Neural cell (in vitro differentiated cells): ENCODE results near the gene RAC3. TPM values are rescaled to one million over a fixed set of nuclear protein-coding genes. Genes with fewer than 3 reads are reported as not detected.

ENCODE experiments used
- H2AFZ ChIP-seq: fragments of 200-600, 300-800 bp; sonication (generic), shearing (Covaris generic); 2 replicates; pipeline ENCODE4 v1.6.0; 2014; ENCODE audit warnings: low read depth, mild to moderate bottlenecking, antibody characterized with exemption, low read length, moderate library complexity
- H3F3A ChIP-seq: fragments of 200-600 bp; shearing (Covaris generic); 2 replicates; pipeline ENCODE4 v1.6.1; 2016; ENCODE audit warnings: mild to moderate bottlenecking, moderate library complexity, mixed read lengths, antibody characterized with exemption, low read length; ENCODE audit not compliant: insufficient read depth, poor library complexity, severe bottlenecking
- H3K27ac ChIP-seq: fragments of 200-600, 300-800 bp; sonication (generic), shearing (Covaris generic); 2 replicates; pipeline ENCODE4 v1.5.1; 2014; ENCODE audit warnings: mild to moderate bottlenecking, low read length, moderate library complexity
- H3K27me3 ChIP-seq: fragments of 300-800, 200-600 bp; sonication (generic), shearing (Covaris generic); 2 replicates; pipeline ENCODE4 v1.6.0; 2014; ENCODE audit warnings: mild to moderate bottlenecking, low read depth, low read length, moderate library complexity; ENCODE audit not compliant: insufficient read depth
- H3K36me3 ChIP-seq: fragments of 300-800, 200-600 bp; sonication (generic), shearing (Covaris generic); 2 replicates; pipeline ENCODE4 v1.5.1; 2014; ENCODE audit warnings: mild to moderate bottlenecking, antibody characterized with exemption, low read length, moderate library complexity; ENCODE audit not compliant: insufficient read depth
- H3K4me2 ChIP-seq: fragments of 300-800, 200-600 bp; sonication (generic), shearing (Covaris generic); 2 replicates; pipeline ENCODE4 v1.6.0; 2014; ENCODE audit warnings: mild to moderate bottlenecking, low read length
- H3K4me3 ChIP-seq: fragments of 300-800, 200-600 bp; sonication (generic), shearing (Covaris generic); 2 replicates; pipeline ENCODE4 v1.5.1; 2014; ENCODE audit warnings: mild to moderate bottlenecking, low read length, moderate library complexity
- H3K79me2 ChIP-seq: fragments of 200-600 bp; shearing (Covaris generic); replicated peaks from 2 replicates; pipeline ENCODE4 v1.6.0; 2014; ENCODE audit warnings: mild to moderate bottlenecking, low read length, moderate library complexity; ENCODE audit not compliant: insufficient read depth
- H3K9ac ChIP-seq: fragments of 300-800, 200-600 bp; sonication (generic), shearing (Covaris generic); 2 replicates; pipeline ENCODE4 v1.6.1; 2016; ENCODE audit warnings: mild to moderate bottlenecking, low read length, mixed read lengths
- H3K9me2 ChIP-seq: fragments of 200-600 bp; shearing (Covaris generic); 2 replicates; pipeline ENCODE4 v1.6.1; 2016; ENCODE audit warnings: mild to moderate bottlenecking, low read length, mixed read lengths; ENCODE audit not compliant: insufficient read depth
- H3K9me3 ChIP-seq: fragments of 200-600, 300-800 bp; sonication (generic), shearing (Covaris generic); 2 replicates; pipeline ENCODE4 v1.6.1; 2016; ENCODE audit warnings: mild to moderate bottlenecking, mixed run types, low read length, moderate library complexity, mixed read lengths
- H4K20me1 ChIP-seq: fragments of 200-600 bp; shearing (Covaris generic); 2 replicates; pipeline ENCODE4 v1.6.1; 2016; ENCODE audit warnings: mild to moderate bottlenecking, mixed run types; ENCODE audit not compliant: insufficient read depth
- CTCF ChIP-seq: fragments of 450-650 bp; IDR thresholded peaks from 2 replicates; pipeline ENCODE4 v1.5.1; 2014; ENCODE audit warnings: antibody characterized with exemption, mild to moderate bottlenecking, moderate library complexity; ENCODE audit not compliant: poor library complexity, severe bottlenecking
- EP300 ChIP-seq: fragments of 450-650 bp; conservative IDR thresholded peaks from 2 replicates; pipeline ENCODE4 v1.6.1; 2014; ENCODE audit warnings: antibody characterized with exemption, mild to moderate bottlenecking, moderate library complexity; ENCODE audit not compliant: poor library complexity, severe bottlenecking
- EZH2 ChIP-seq: fragments of 200-600, 300-800 bp; shearing (Covaris generic), sonication (generic); IDR thresholded peaks from 2 replicates; pipeline ENCODE4 v1.6.1; 2014; ENCODE audit warnings: antibody characterized with exemption, low read length, borderline replicate concordance, mild to moderate bottlenecking; ENCODE audit not compliant: insufficient read depth, poor library complexity, severe bottlenecking
- MXI1 ChIP-seq: fragments of 450-650 bp; conservative IDR thresholded peaks from 2 replicates; pipeline ENCODE4 v1.6.1; 2014; ENCODE audit warnings: antibody characterized with exemption, mild to moderate bottlenecking; ENCODE audit not compliant: poor library complexity, severe bottlenecking
- POLR2AphosphoS5 ChIP-seq: IDR thresholded peaks from 2 replicates; pipeline ENCODE4 v1.6.1; 2012
- RAD21 ChIP-seq: fragments of 450-650 bp; conservative IDR thresholded peaks from 2 replicates; pipeline ENCODE4 v1.6.1; 2014; ENCODE audit warnings: antibody characterized with exemption, mild to moderate bottlenecking, moderate library complexity
- SMC3 ChIP-seq: fragments of 450-650 bp; conservative IDR thresholded peaks from 2 replicates; pipeline ENCODE4 v1.6.1; 2014; ENCODE audit warnings: antibody characterized with exemption, mild to moderate bottlenecking, moderate library complexity; ENCODE audit not compliant: poor library complexity
- TAF1 ChIP-seq: IDR thresholded peaks from 2 replicates; pipeline ENCODE4 v1.6.1; 2012; ENCODE audit warnings: low read depth
- polyA plus RNA-seq: library from polyadenylated mRNA; depleted of rRNA; stranded (reverse); fragments of >200 nt; gene quantifications from 2 replicates; pipeline ENCODE4 v1.2.3, GENCODE V29; 2014
- TF ChIP-seq, protein P1 (sequence below): IDR thresholded peaks from 2 replicates; pipeline ENCODE4 v1.6.1; 2012; ENCODE audit warnings: borderline replicate concordance

The RAC3 gene
- polyA plus RNA-seq, 1 donor from 2014 or later: 211 TPM

DNA sequence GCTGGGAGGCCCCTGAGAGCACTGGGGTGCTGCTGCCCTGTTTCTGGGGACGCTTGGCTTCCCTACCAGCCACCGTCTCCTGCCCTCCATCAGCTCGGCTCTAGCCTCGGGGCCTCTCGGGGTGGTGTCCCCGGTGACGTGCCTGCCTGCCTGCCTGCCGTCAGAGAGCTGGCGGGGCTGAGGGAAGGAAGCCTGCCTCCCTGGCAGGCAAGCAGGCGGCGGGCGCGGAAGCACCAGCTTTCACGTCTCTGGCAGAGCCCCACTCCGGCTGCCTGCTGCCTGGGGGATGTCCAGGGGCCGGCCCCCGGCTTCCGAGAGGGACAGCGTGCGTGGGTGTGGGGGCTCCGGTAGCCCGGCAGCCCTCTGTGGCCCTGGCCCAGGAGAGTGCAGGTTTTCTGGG lies 18.1 kb upstream of the RAC3 start:
- Histone ChIP-seq H3K27me3 (no peaks in the 10 kb centered on the region), H3K27ac (no peak overlapping the region), H3K79me2 (no peaks in the 10 kb centered on the region), H2AFZ (no peak overlapping the region), H3K9me2 (no peaks in the 10 kb centered on the region), H3K9ac (no peak overlapping the region), H3K4me2 (no peak overlapping the region), H3K36me3 (no peaks in the 10 kb centered on the region), H3K4me3 (no peak overlapping the region), H3K9me3 (no peaks in the 10 kb centered on the region), H4K20me1 (no peaks in the 10 kb centered on the region), H3F3A (no peaks in the 10 kb centered on the region)
- TF ChIP-seq EP300 (no peak), POLR2AphosphoS5 (no peak), TAF1 (no peak), SMC3 (no peak), MXI1 (no peak), CTCF (no peak)

GRCh38 chr17:82013772-82014321 lies 17.6 kb upstream of the RAC3 start:
- Histone ChIP-seq H4K20me1 (no peaks in the 10 kb centered on the region), H3F3A (no peaks in the 10 kb centered on the region), H3K27me3 (no peaks in the 10 kb centered on the region), H2AFZ (no peak overlapping the region), H3K9ac (no peak overlapping the region), H3K27ac (no peak overlapping the region), H3K36me3 (no peaks in the 10 kb centered on the region), H3K4me2 (no peak overlapping the region), H3K9me2 (no peaks in the 10 kb centered on the region), H3K9me3 (no peaks in the 10 kb centered on the region), H3K79me2 (no peaks in the 10 kb centered on the region), H3K4me3 (no peak overlapping the region)
- no peak for TF ChIP-seq EP300
- no peak for TF ChIP-seq RAD21
- TF ChIP-seq TAF1: no peak
- TF ChIP-seq POLR2AphosphoS5: no peak
- TF ChIP-seq, protein P1, sequence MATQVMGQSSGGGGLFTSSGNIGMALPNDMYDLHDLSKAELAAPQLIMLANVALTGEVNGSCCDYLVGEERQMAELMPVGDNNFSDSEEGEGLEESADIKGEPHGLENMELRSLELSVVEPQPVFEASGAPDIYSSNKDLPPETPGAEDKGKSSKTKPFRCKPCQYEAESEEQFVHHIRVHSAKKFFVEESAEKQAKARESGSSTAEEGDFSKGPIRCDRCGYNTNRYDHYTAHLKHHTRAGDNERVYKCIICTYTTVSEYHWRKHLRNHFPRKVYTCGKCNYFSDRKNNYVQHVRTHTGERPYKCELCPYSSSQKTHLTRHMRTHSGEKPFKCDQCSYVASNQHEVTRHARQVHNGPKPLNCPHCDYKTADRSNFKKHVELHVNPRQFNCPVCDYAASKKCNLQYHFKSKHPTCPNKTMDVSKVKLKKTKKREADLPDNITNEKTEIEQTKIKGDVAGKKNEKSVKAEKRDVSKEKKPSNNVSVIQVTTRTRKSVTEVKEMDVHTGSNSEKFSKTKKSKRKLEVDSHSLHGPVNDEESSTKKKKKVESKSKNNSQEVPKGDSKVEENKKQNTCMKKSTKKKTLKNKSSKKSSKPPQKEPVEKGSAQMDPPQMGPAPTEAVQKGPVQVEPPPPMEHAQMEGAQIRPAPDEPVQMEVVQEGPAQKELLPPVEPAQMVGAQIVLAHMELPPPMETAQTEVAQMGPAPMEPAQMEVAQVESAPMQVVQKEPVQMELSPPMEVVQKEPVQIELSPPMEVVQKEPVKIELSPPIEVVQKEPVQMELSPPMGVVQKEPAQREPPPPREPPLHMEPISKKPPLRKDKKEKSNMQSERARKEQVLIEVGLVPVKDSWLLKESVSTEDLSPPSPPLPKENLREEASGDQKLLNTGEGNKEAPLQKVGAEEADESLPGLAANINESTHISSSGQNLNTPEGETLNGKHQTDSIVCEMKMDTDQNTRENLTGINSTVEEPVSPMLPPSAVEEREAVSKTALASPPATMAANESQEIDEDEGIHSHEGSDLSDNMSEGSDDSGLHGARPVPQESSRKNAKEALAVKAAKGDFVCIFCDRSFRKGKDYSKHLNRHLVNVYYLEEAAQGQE: no peak
- no peak for TF ChIP-seq EZH2
- TF ChIP-seq CTCF: no peak
- TF ChIP-seq MXI1: no peak
- TF ChIP-seq SMC3: no peak
